Lung (tissue), 12 donors: ENCODE measurements around the gene FAM76A. TPM values are rescaled to one million over a fixed set of nuclear protein-coding genes. Genes with fewer than 3 reads are reported as not detected.

Experiments used
- ATAC-seq: fragments of 200-7000 bp; cut with Tn5 transposase; one replicate; pipeline ENCODE4 v1.9.1; 2020; ENCODE audit warnings: moderate number of reproducible peaks; ENCODE audit not compliant: insufficient read depth, low FRiP score
- DNase-seq, 3 donors: peaks; one replicate each; pipeline ENCODE4 v3.0.0-alpha.2; 2013 to 2017
- H3K27ac ChIP-seq, 2 donors: one replicate each; pipeline ENCODE4 v1.5.1; 2013; ENCODE audit warnings: mild to moderate bottlenecking in 2 of 2, moderate library complexity in 2 of 2, control low read depth in 1 of 2, inconsistent platforms in 1 of 2, low read depth in 1 of 2, low read length in 1 of 2
- H3K27me3 ChIP-seq, 3 donors: one replicate each; pipeline ENCODE4 v1.5.1; 2013; ENCODE audit warnings: low read length in 2 of 3; ENCODE audit not compliant: control insufficient read depth in 3 of 3, insufficient read depth in 3 of 3
- H3K36me3 ChIP-seq, 4 donors: one replicate each; pipeline ENCODE4 v1.5.1; 2013; ENCODE audit warnings: low read length in 4 of 4, mild to moderate bottlenecking in 1 of 4, moderate library complexity in 1 of 4; ENCODE audit not compliant: control insufficient read depth in 4 of 4, insufficient read depth in 4 of 4
- H3K4me1 ChIP-seq, 5 donors: one replicate each; pipeline ENCODE4 v1.5.1; 2013; ENCODE audit warnings: low read length in 5 of 5, mild to moderate bottlenecking in 2 of 5, moderate library complexity in 1 of 5; ENCODE audit not compliant: control insufficient read depth in 5 of 5, insufficient read depth in 5 of 5
- H3K4me3 ChIP-seq: one replicate; pipeline ENCODE4 v1.5.1; 2013; ENCODE audit warnings: mild to moderate bottlenecking, control low read depth, moderate library complexity
- H3K9ac ChIP-seq, 2 donors: one replicate each; pipeline ENCODE4 v1.5.1; 2013; ENCODE audit warnings: low read length in 2 of 2, control low read depth in 1 of 2; ENCODE audit not compliant: insufficient read depth in 1 of 2
- H3K9me3 ChIP-seq, 4 donors: one replicate each; pipeline ENCODE4 v1.5.1; 2013; ENCODE audit warnings: low read length in 3 of 4, mild to moderate bottlenecking in 1 of 4, moderate library complexity in 1 of 4; ENCODE audit not compliant: control insufficient read depth in 4 of 4, insufficient read depth in 3 of 4
- WGBS, 2 donors: extraction: QIAGEN DNeasy Blood & Tissue Kit; methylation state at CpG; one replicate each; pipeline ENCODE4 v1.1.7; 2013; 5-methylcytosine and 5-hydroxymethylcytosine counted together
- polyA plus RNA-seq, 2 donors: library from polyadenylated mRNA; stranded (reverse); fragments of 200-250 nt; gene quantifications; one replicate each; pipeline ENCODE4 v1.2.1, GENCODE V29; 2013
- total RNA-seq, 2 donors: library from RNA; depleted of rRNA in 1 of 2; stranded (reverse); fragments of >200 nt in 1 of 2; gene quantifications; one replicate each; pipeline ENCODE4 v1.2.1, GENCODE V29; 2014 to 2021
- TF ChIP-seq, protein P1 (sequence below): IDR thresholded peaks from 2 replicates; pipeline ENCODE4 v1.5.1; 2012; ENCODE audit warnings: mild to moderate bottlenecking; ENCODE audit errors: control extremely low read depth, extremely low read depth
- donor health status: control.
- donor health status: control.
- donor health status: Bipolar disorder and iron deficiency.
- donor health status: healthy.
- donor health status: DM: yes; HTN: yes; CAD: no.

The FAM76A gene
- total and polyA plus RNA-seq, 4 donors, result 4.3 to 19.4 (median 13.2) TPM

- WGBS, 2 donors, result 86 to 89% methylated on average over 4 of the region's 4 CpGs
- Histone ChIP-seq H3K4me3 (no peak overlapping the region), H3K9me3 (no peaks in the 10 kb centered on the region), H3K27me3 (no peaks in the 10 kb centered on the region), H3K4me1 (no peaks in the 10 kb centered on the region), H3K27ac (no peak overlapping the region), H3K9ac (no peak overlapping the region), H3K36me3 (no peaks in the 10 kb centered on the region)
- ATAC-seq (no peak), DNase-seq (no peak)
- TF ChIP-seq, protein P1, sequence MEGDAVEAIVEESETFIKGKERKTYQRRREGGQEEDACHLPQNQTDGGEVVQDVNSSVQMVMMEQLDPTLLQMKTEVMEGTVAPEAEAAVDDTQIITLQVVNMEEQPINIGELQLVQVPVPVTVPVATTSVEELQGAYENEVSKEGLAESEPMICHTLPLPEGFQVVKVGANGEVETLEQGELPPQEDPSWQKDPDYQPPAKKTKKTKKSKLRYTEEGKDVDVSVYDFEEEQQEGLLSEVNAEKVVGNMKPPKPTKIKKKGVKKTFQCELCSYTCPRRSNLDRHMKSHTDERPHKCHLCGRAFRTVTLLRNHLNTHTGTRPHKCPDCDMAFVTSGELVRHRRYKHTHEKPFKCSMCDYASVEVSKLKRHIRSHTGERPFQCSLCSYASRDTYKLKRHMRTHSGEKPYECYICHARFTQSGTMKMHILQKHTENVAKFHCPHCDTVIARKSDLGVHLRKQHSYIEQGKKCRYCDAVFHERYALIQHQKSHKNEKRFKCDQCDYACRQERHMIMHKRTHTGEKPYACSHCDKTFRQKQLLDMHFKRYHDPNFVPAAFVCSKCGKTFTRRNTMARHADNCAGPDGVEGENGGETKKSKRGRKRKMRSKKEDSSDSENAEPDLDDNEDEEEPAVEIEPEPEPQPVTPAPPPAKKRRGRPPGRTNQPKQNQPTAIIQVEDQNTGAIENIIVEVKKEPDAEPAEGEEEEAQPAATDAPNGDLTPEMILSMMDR, result no peak
These were observed 20.8 kb upstream of the FAM76A start for GRCh38 chr1:27704958-27705357.

DNA sequence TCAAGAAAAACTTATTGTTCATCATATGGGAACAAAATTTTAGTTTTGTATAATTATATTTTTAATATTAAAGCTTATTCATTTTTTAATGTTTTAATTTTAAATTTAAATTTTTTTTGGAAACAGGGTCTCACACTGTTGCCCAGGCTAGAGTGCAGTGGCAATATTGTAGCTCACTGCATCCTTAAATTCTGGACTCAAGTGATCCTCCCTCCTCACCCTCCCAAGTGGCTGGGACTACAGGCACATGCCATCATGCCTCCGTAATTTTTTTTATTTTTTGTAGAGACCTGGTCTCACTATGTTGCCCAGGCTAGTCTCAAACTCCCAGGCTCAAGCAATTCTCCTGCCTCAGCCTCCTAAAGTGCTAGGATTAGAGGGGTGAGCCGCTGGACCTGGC is 20.2 kb upstream of the FAM76A start:
- Histone ChIP-seq H3K27me3 (no peaks in the 10 kb centered on the region), H3K4me3 (no peak overlapping the region), H3K9me3 (no peaks in the 10 kb centered on the region), H3K4me1 (no peaks in the 10 kb centered on the region), H3K27ac (no peak overlapping the region), H3K36me3 (no peaks in the 10 kb centered on the region), H3K9ac (no peak overlapping the region)
- DNase-seq (no peak), ATAC-seq (no peak)
- WGBS, 2 donors, result 81 to 92% methylated on average over 2 of the region's 2 CpGs
- TF ChIP-seq, protein P1, result no peak

- no peaks in the 10 kb centered on the region for H3K9me3 ChIP-seq
- ATAC-seq (no peak), DNase-seq (no peak)
- H3K27ac ChIP-seq, result no peak overlapping the region
- WGBS, 2 donors, result 95 to 98% methylated on average over 2 of the region's 2 CpGs
- H3K9ac ChIP-seq, result no peak overlapping the region
- H3K4me1 ChIP-seq, result no peaks in the 10 kb centered on the region
- H3K27me3 ChIP-seq, result no peaks in the 10 kb centered on the region
- no peaks in the 10 kb centered on the region for H3K36me3 ChIP-seq
- TF ChIP-seq, protein P1, result no peak
- H3K4me3 ChIP-seq, result no peak overlapping the region
These were observed 15.2 kb upstream of the FAM76A start for GRCh38 chr1:27710574-27710973.

DNA sequence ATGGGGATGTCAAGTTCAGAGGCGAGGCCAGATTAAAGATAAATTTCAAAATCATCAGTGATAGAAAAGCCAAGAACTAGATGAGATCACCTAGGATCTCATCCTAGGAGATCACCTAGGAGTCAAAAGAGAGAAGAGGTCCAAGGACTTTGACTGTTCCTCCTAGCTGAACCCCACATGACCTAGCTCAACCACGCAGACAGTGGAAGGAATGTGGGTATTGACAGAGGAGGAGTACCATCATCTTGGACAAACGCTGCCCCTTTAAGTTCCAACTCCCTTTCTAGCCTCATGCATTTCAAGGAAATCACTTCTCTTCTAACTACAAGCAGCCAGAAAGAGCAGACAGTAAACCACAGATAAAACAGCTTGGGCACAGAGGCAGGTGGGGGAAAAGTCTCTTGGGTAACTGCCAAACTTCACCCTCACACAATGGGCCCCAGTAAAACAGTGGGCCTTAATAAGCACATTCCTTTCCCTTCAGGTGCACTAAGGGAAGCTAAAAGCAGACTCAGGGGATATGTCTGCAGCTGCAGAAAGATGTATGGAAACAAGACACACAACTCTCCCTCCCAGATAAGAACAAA is 12.5 kb upstream of the FAM76A start:
- 51 to 57% methylated on average over 3 of the region's 3 CpGs for WGBS, 2 donors
- DNase-seq, result peak in 2 of 3 donors; percentile 9 to 18
- TF ChIP-seq, protein P1, result no peak

More for the DNA sequence above, 12.5 kb upstream of the FAM76A start:
- H3K27ac ChIP-seq, result no peak overlapping the region
- no peaks in the 10 kb centered on the region for H3K4me1 ChIP-seq
- H3K27me3 ChIP-seq, result no peaks in the 10 kb centered on the region
- H3K9ac ChIP-seq, result no peak overlapping the region
- ATAC-seq, result no peak
- no peaks in the 10 kb centered on the region for H3K36me3 ChIP-seq
- no peaks in the 10 kb centered on the region for H3K9me3 ChIP-seq
- H3K4me3 ChIP-seq, result no peak overlapping the region
